GM19099 (cell line): ENCODE results near the gene PRDM15.

Source experiments
- POLR2A ChIP-seq: IDR thresholded peaks from 3 replicates; pipeline ENCODE4 v1.6.1; 2011; ENCODE audit warnings: low read depth; ENCODE audit not compliant: insufficient read length; ENCODE audit errors: extremely low read depth

The PRDM15 gene

GRCh38 chr21:41917531-41917930 lies 38.4 kb upstream of the PRDM15 start:
- TF ChIP-seq POLR2A, result no peak

- no peak for TF ChIP-seq POLR2A
Observed at GRCh38 chr21:41916888-41917433, 37.8 kb upstream of the PRDM15 start.

GRCh38 chr21:41914965-41915364 lies 35.8 kb upstream of the PRDM15 start:
- no peak for TF ChIP-seq POLR2A

- no peak for TF ChIP-seq POLR2A
Observed at GRCh38 chr21:41914358-41914757, 35.2 kb upstream of the PRDM15 start.

GRCh38 chr21:41913230-41913629 lies 34.1 kb upstream of the PRDM15 start:
- no peak for TF ChIP-seq POLR2A

GRCh38 chr21:41908829-41909228 lies 29.7 kb upstream of the PRDM15 start:
- TF ChIP-seq POLR2A, result no peak

GRCh38 chr21:41907496-41908258 lies 28.5 kb upstream of the PRDM15 start:
- no peak for TF ChIP-seq POLR2A

GRCh38 chr21:41906770-41907169 lies 27.6 kb upstream of the PRDM15 start:
- TF ChIP-seq POLR2A, result no peak

GRCh38 chr21:41903559-41904351 lies 24.6 kb upstream of the PRDM15 start:
- no peak for TF ChIP-seq POLR2A

GRCh38 chr21:41902946-41903345 lies 23.8 kb upstream of the PRDM15 start:
- no peak for TF ChIP-seq POLR2A

GRCh38 chr21:41901782-41902181 lies 22.6 kb upstream of the PRDM15 start:
- no peak for TF ChIP-seq POLR2A

GRCh38 chr21:41901099-41901498 lies 22.0 kb upstream of the PRDM15 start:
- TF ChIP-seq POLR2A, result no peak

- no peak for TF ChIP-seq POLR2A
Observed at GRCh38 chr21:41900401-41900800, 21.3 kb upstream of the PRDM15 start.

- TF ChIP-seq POLR2A, result no peak
Observed at GRCh38 chr21:41899426-41900202, 20.5 kb upstream of the PRDM15 start.

- TF ChIP-seq POLR2A, result no peak
Observed at GRCh38 chr21:41898998-41899397, 19.9 kb upstream of the PRDM15 start.
